Activated CD4-positive, alpha-beta T cell treated with anti-CD3 and anti-CD28 coated beads, Interleukin-2, amount 10 ng/mL, durations not matched to agents 7 days and 5 days (primary cell): ENCODE results near the gene PARD3B. TPM values are rescaled to one million over a fixed set of nuclear protein-coding genes. Genes with fewer than 3 reads are reported as not detected.

ENCODE experiments used
- CTCF ChIA-PET: fragments of 350-600 bp; sonication (Branson Sonifier 250); formaldehyde crosslinking; loops from one replicate; lab custom pipeline; 2021; ENCODE audit warnings: antibody characterized with exemption; lab: Charles Lee
- POLR2A ChIA-PET: fragments of 350-600 bp; sonication (Branson Sonifier 250); formaldehyde crosslinking; loops from one replicate; lab custom pipeline; 2021; ENCODE audit warnings: antibody characterized with exemption; lab: Charles Lee
- DNase-seq: peaks from one replicate; pipeline ENCODE4 v3.0.0-alpha.2; 2020
- H3K27ac Mint-ChIP-seq: one replicate; pipeline ENCODE4 v1.8.0; 2021; ENCODE audit warnings: mild to moderate bottlenecking, moderate library complexity, mixed read lengths
- H3K27me3 Mint-ChIP-seq: one replicate; pipeline ENCODE4 v1.8.0; 2021; ENCODE audit warnings: mixed read lengths
- H3K36me3 Mint-ChIP-seq: one replicate; pipeline ENCODE4 v1.8.0; 2021; ENCODE audit warnings: low read depth, mixed read lengths
- H3K4me1 Mint-ChIP-seq: one replicate; pipeline ENCODE4 v1.8.0; 2021; ENCODE audit warnings: mixed read lengths
- H3K4me3 Mint-ChIP-seq: one replicate; pipeline ENCODE4 v1.8.0; 2021; ENCODE audit warnings: mild to moderate bottlenecking, moderate library complexity, mixed read lengths
- H3K9me3 Mint-ChIP-seq: one replicate; pipeline ENCODE4 v1.8.0; 2021; ENCODE audit warnings: mixed read lengths
- total RNA-seq, 2 experiments: library from RNA; stranded (reverse); gene quantifications; one replicate each; pipeline ENCODE4 v1.2.3, GENCODE V29; 2021

PARD3B gene, protein sequence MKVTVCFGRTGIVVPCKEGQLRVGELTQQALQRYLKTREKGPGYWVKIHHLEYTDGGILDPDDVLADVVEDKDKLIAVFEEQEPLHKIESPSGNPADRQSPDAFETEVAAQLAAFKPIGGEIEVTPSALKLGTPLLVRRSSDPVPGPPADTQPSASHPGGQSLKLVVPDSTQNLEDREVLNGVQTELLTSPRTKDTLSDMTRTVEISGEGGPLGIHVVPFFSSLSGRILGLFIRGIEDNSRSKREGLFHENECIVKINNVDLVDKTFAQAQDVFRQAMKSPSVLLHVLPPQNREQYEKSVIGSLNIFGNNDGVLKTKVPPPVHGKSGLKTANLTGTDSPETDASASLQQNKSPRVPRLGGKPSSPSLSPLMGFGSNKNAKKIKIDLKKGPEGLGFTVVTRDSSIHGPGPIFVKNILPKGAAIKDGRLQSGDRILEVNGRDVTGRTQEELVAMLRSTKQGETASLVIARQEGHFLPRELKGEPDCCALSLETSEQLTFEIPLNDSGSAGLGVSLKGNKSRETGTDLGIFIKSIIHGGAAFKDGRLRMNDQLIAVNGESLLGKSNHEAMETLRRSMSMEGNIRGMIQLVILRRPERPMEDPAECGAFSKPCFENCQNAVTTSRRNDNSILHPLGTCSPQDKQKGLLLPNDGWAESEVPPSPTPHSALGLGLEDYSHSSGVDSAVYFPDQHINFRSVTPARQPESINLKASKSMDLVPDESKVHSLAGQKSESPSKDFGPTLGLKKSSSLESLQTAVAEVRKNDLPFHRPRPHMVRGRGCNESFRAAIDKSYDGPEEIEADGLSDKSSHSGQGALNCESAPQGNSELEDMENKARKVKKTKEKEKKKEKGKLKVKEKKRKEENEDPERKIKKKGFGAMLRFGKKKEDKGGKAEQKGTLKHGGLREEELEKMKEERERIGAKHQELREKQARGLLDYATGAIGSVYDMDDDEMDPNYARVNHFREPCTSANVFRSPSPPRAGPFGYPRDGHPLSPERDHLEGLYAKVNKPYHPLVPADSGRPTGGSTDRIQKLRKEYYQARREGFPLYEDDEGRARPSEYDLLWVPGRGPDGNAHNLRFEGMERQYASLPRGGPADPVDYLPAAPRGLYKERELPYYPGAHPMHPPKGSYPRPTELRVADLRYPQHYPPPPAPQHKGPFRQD (N-terminal part only)
- under 1 TPM; 0.50 to 0.77 TPM for total RNA-seq

GRCh38 chr2:204544961-204545860, at the start of gene PARD3B:
Gene PARD3B (plus strand): TSS chr2:204545475. CDS start chr2:204546000, 525 bp downstream.
- POLR2A ChIA-PET = interaction anchor here (0.7 kb wide), 1 partner anchor 84 kb away, joined by 3 read pairs; no protein-coding TSS in a partner anchor
- H3K27ac Mint-ChIP-seq = peak within 1 kb of the TSS; percentile 59

GRCh38 chr2:204496779-204497178, 48.5 kb upstream of the PARD3B start:
- DNase-seq = no peak
- Mint-ChIP-seq H3K4me1 (no peaks in the 10 kb centered on the region), H3K4me3 (no peak overlapping the region), H3K9me3 (no peaks in the 10 kb centered on the region), H3K36me3 (no peaks in the 10 kb centered on the region), H3K27ac (no peak overlapping the region), H3K27me3 (peaks cover 3% of the 10 kb centered on the region)
- ChIA-PET POLR2A (no interaction called here), CTCF (no interaction called here)

More at GRCh38 chr2:204544961-204545860, at the start of gene PARD3B:
- Mint-ChIP-seq H3K27me3 (peaks cover 51% of the 10 kb centered on the region), H3K9me3 (no peaks in the 10 kb centered on the region), H3K4me3 (peak within 1 kb of the TSS; percentile 75), H3K36me3 (no peaks in the 10 kb centered on the region), H3K4me1 (peaks cover 14% of the 10 kb centered on the region)
- DNase-seq = peak; percentile 12
- CTCF ChIA-PET = interaction anchor here (0.5 kb wide), 1 partner anchor 1312 kb away, joined by 3 read pairs; no protein-coding TSS in a partner anchor

DNA sequence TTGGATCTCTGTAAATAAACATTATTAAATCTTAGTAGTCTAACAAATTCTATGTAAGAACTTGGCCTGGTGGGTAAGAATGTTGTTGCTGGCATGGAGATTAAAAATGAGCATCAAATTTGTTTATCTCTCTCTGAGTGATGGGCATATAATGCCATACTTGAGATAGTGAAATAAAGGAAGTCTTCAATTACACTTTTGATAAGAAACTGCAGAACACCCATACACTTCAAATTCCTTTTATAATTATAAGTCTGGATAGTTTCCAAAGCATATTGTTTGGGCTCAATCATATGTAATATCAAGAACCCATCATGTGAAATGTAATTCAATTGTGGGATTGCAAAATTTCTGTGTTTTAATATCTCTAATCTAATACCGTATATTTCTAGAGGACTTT, 47.4 kb upstream of the PARD3B start:
- Mint-ChIP-seq H3K4me1 (no peaks in the 10 kb centered on the region), H3K4me3 (no peak overlapping the region), H3K36me3 (no peaks in the 10 kb centered on the region), H3K9me3 (no peaks in the 10 kb centered on the region), H3K27me3 (peaks cover 3% of the 10 kb centered on the region), H3K27ac (no peak overlapping the region)
- no peak for DNase-seq
- CTCF ChIA-PET = no interaction called here
- POLR2A ChIA-PET = no interaction called here

DNA sequence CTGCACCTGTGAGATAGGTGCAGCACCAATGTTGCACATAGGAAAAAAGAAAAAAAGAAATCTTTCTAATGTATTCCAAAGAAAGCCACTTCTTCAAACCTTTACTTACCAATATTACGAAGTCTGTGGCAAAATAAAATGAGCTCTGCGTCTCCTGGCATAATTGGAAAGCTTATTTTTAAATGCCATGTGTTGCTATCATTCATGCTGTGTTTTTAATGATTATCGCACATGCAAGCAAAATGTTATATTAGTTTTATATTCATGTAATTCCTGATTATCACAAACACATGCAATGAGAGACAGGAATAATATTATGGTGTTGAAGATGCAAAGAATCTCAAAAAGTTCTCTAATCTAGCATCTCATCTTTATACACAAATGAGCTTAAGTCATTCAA, 47.0 kb upstream of the PARD3B start:
- ChIA-PET POLR2A (no interaction called here), CTCF (no interaction called here)
- peaks cover 4% of the 10 kb centered on the region for H3K27me3 Mint-ChIP-seq
- H3K27ac Mint-ChIP-seq = no peak overlapping the region
- no peak overlapping the region for H3K4me3 Mint-ChIP-seq
- H3K9me3 Mint-ChIP-seq = no peaks in the 10 kb centered on the region
- DNase-seq = no peak
- H3K36me3 Mint-ChIP-seq = no peaks in the 10 kb centered on the region
- no peaks in the 10 kb centered on the region for H3K4me1 Mint-ChIP-seq

GRCh38 chr2:204503869-204504268, 41.4 kb upstream of the PARD3B start:
- H3K9me3 Mint-ChIP-seq = no peaks in the 10 kb centered on the region
- H3K36me3 Mint-ChIP-seq = no peaks in the 10 kb centered on the region
- H3K4me3 Mint-ChIP-seq = no peak overlapping the region
- peaks cover 6% of the 10 kb centered on the region for H3K27me3 Mint-ChIP-seq
- POLR2A ChIA-PET = no interaction called here
- H3K27ac Mint-ChIP-seq = no peak overlapping the region
- H3K4me1 Mint-ChIP-seq = no peaks in the 10 kb centered on the region
- CTCF ChIA-PET = no interaction called here
- DNase-seq = no peak

DNA sequence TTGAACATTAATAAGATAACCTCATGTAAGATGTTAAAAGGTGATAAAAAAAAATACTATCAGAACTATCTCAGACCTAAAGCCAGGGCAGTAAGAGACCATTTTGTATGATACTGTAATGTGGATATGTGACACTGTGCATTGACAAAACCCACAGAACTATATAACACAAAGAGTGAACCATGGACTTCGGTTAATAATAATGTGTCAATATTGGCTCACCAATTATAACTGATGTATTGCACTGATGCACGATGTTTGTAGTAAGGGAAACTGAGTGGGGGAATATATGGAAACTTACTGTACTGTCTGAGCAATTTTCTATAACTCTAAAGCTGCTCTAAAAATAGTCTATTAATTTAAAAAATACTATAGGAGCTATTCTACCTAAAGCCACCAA, 40.7 kb upstream of the PARD3B start:
- H3K9me3 Mint-ChIP-seq = no peaks in the 10 kb centered on the region
- peaks cover 6% of the 10 kb centered on the region for H3K27me3 Mint-ChIP-seq
- no peak overlapping the region for H3K4me3 Mint-ChIP-seq
- no peaks in the 10 kb centered on the region for H3K36me3 Mint-ChIP-seq
- DNase-seq = no peak
- H3K27ac Mint-ChIP-seq = no peak overlapping the region
- POLR2A ChIA-PET = no interaction called here
- CTCF ChIA-PET = no interaction called here
- no peaks in the 10 kb centered on the region for H3K4me1 Mint-ChIP-seq

- ChIA-PET CTCF (no interaction called here), POLR2A (no interaction called here)
- Mint-ChIP-seq H3K4me3 (no peak overlapping the region), H3K4me1 (no peaks in the 10 kb centered on the region), H3K9me3 (no peaks in the 10 kb centered on the region), H3K36me3 (no peaks in the 10 kb centered on the region), H3K27ac (no peak overlapping the region), H3K27me3 (peaks cover 6% of the 10 kb centered on the region)
- DNase-seq = no peak
These were observed 39.8 kb upstream of the PARD3B start for GRCh38 chr2:204505488-204505887.

DNA sequence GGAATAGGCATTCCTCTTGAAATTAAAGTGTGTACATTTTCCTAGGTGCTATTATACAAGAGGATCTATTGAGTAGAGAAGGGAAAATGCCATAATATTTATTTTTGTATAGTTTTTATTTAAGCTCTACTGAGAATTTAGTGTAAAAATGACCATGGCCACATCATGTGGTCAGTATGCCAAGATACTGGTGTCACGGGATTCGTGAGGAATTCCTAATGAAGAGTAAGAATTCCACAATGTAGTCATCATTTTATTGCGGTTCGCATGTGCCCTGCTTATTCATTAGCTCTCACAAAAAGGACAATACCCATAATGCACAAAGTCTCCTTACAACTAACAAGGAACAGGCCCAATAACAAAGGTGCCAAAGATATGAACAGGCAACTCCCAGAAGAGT, 39.3 kb upstream of the PARD3B start:
- Mint-ChIP-seq H3K4me3 (no peak overlapping the region), H3K27ac (no peak overlapping the region), H3K4me1 (no peaks in the 10 kb centered on the region), H3K36me3 (no peaks in the 10 kb centered on the region), H3K9me3 (no peaks in the 10 kb centered on the region), H3K27me3 (peaks cover 6% of the 10 kb centered on the region)
- no peak for DNase-seq
- POLR2A ChIA-PET = no interaction called here
- CTCF ChIA-PET = no interaction called here

DNA sequence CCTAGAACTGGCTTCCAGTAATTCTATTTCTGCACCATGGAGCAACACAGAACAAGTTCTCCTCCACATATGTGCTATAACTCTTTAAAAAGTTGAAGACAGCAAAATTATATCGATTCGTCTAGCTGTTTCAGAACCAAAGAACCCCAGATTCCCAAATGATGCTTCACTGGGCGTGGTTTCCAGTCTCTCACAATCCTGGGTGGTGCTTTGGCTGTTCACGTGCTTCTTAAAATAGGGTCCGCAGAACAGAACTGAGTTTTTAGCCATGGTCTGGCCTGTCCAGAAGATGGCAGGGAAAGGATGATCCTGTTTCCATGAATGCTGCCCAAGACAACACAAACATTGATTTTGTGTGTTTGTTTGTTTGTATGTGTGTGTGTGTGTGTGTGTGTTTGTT, 37.6 kb upstream of the PARD3B start:
- ChIA-PET POLR2A (no interaction called here), CTCF (no interaction called here)
- DNase-seq = no peak
- no peaks in the 10 kb centered on the region for H3K9me3 Mint-ChIP-seq
- no peaks in the 10 kb centered on the region for H3K4me1 Mint-ChIP-seq
- no peaks in the 10 kb centered on the region for H3K36me3 Mint-ChIP-seq
- H3K27me3 Mint-ChIP-seq = peaks cover 7% of the 10 kb centered on the region
- H3K27ac Mint-ChIP-seq = no peak overlapping the region
- H3K4me3 Mint-ChIP-seq = no peak overlapping the region

DNA sequence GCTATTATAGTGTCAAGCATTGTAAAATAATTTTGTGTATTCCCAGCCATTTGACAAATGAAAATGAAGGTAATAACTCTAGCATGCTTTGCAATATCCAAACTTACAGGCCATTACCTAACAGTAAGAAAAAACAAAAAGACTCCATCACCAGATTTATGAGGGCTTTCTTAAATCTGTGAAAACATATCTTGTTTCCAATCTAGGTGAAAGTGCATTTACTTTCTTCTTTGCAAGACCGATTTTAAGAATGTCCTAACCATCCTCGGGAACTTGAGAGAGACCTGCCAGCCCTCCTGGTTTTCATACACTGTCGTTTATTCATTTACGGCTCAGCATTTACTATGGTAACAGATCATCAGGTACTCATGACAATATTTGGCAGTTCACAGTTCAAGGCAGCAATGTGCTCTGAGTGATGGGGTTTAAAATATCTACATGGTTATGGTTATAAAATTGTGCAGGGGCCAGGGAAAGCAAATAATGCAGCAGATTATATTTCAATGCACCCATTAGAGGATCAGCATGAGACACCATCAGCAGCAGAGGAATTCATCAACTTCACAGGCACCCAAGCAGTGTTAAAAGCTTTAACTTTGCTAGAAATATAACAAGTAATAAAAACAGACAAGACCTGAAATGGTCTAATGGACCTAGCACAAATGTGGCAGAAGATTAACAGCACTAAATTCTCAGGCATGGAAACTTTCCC, 34.4 kb upstream of the PARD3B start:
- no peak overlapping the region for H3K27ac Mint-ChIP-seq
- ChIA-PET CTCF (no interaction called here), POLR2A (no interaction called here)
- H3K27me3 Mint-ChIP-seq = peaks cover 6% of the 10 kb centered on the region
- H3K36me3 Mint-ChIP-seq = no peaks in the 10 kb centered on the region
- H3K4me3 Mint-ChIP-seq = no peak overlapping the region
- H3K9me3 Mint-ChIP-seq = no peaks in the 10 kb centered on the region
- H3K4me1 Mint-ChIP-seq = no peaks in the 10 kb centered on the region
- no peak for DNase-seq

GRCh38 chr2:204514439-204514838, 30.8 kb upstream of the PARD3B start:
- CTCF ChIA-PET = no interaction called here
- no peaks in the 10 kb centered on the region for H3K36me3 Mint-ChIP-seq
- peaks cover 4% of the 10 kb centered on the region for H3K27me3 Mint-ChIP-seq
- POLR2A ChIA-PET = no interaction called here
- peaks cover 4% of the 10 kb centered on the region for H3K9me3 Mint-ChIP-seq
- no peak overlapping the region for H3K27ac Mint-ChIP-seq
- H3K4me1 Mint-ChIP-seq = no peaks in the 10 kb centered on the region
- no peak for DNase-seq
- no peak overlapping the region for H3K4me3 Mint-ChIP-seq
